Stimulated activated CD4-positive, alpha-beta T cell treated with anti-CD3 and anti-CD28 coated beads, TNF-alpha, amount 100 ng/mL, for 4 hours (primary cell): ENCODE data around the gene ACTA1.
"Not testable (repeated sequence)": the region's sequence is repeated elsewhere in the genome, so short reads cannot be mapped to it uniquely, and the experiment has no call there.

ENCODE experiments used
- DNase-seq, 3 experiments: peaks; one replicate each; pipeline ENCODE4 v3.0.0-alpha.2; 2020; ENCODE audit warnings: low read depth in 3 of 3

Gene ACTA1

GRCh38 chr1:229409616-229410369 lies 24.1 kb downstream of the ACTA1 start:
- no peak for DNase-seq

DNA sequence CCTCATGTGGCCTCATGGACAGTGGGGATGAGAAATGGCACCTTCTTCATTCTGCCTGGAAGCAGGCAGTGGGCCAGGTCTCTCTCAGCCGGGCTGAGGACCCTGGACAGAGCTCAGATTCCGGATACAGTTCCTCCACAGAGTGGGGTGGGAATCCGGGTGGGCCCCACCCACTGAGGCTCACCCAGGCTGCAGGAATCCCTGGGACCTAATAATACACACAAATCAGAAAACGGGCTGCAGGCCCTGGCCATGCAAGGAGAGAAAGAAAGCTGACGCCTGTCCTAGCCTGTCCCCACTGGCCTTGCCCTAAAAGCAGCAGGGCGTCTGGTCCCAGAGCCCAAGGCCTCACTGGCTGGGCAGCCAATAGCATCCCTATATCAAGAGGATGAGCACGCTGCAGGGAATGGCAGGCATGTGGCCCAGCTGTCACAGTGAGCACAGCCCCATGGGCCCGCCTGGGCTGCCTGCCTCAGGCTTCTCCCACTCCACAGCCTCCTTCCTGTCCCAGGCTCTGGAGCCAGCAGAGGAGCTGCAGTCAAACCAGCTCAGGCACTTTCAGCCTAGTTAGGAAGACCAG lies 25.3 kb downstream of the ACTA1 start:
- no peak for DNase-seq

DNA sequence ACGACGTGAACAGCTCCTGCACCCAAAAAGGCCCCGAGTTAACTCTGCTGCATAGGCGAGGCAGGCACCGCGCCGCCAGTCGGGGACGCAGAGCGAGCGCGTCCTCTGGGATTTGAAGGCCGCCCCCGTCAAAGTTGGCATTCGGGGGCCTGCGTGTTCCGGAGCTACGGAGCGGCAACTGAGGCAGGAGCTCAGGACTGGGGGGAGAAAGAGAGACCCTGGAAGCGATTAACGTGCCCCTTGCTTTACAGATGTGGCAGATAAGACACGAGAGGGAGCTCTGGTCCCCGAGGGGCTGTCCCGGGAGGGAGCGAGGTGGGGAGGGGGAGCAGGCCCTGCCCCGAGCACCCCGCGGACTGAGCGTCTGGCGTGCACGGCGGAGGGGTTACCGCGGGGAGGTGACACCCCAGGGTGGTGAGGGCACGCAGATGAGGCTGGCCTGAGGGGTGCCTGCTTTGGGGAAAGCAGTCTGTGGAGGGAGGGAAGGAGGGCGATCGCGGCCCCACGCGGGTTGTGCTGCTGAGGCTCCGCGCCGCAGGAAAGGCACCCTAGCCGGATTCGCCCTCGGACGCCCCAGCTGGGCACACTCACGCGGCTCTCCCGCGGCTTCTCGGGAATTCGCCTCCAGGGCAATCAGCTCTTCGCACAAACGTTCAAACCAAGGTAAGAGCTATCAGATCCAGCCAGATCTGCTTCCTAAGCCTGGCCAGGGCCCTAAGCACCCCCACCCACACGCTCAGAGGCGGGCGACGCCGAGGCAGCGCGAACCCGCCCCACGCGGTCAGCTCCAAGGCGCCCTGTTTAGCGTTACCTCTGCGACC lies 26.5 kb downstream of the ACTA1 start:
- no peak for DNase-seq

- DNase-seq, result no peak
Observed at GRCh38 chr1:229406798-229407197, 27.1 kb downstream of the ACTA1 start.

DNA sequence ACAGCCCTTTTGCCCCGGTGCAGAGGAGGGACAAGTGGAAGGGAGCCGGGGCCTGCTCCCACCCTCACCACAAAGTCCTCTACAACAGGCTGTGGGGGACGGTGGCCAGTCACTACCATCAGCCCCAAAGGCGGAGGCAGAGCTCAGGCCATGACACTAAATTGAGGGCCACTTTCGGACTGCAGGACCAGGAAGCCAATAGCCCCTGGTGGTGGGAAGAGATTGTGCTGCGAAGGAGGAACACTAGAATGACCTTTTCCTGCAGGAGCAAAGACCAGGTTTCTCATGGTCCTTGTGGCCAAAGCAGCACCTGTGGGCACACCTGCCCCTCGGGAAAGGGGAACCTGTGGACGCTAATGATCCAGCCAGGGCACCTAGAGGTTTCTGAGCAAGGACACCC lies 30.3 kb downstream of the ACTA1 start:
- no peak for DNase-seq

DNA sequence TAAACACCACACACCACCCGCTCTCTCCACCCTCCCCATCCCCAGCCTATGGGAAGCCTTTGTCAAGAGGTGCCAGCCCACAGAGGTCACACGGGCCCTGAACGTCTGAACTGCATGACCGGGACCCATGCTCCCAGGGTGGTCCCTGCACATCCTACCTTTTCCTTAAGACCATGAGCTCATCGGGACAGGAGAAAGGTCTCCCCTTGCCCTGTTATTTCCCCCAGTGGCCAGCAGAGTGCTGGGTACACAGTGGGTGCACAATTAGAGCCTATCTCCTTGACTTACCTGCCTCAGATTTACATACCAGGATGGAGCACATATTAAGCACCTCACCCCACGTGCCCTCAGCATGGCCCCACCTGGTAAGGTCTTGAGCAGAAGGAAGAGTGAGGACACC lies 30.9 kb downstream of the ACTA1 start:
- no peak for DNase-seq

DNA sequence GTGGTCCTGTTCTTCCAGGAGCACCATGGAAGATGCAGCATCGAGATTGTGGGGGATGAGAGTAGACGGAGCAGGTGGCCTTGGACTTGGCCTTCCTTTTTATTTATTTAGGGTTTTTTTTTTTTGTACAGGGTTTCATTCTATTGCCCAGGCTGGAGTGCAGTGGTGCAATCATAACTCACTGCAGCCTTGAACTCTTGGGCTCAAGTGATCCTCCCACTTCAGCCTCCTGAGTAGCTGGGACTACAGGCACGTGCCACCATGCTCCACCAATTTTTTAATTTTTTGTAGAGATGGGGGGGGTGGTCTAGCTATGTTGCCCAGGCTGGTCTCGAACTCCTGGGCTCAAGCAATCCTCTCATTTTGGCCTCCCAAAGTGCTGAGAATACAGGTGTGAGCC lies 31.6 kb downstream of the ACTA1 start:
- DNase-seq, result not testable (repeated sequence)

DNA sequence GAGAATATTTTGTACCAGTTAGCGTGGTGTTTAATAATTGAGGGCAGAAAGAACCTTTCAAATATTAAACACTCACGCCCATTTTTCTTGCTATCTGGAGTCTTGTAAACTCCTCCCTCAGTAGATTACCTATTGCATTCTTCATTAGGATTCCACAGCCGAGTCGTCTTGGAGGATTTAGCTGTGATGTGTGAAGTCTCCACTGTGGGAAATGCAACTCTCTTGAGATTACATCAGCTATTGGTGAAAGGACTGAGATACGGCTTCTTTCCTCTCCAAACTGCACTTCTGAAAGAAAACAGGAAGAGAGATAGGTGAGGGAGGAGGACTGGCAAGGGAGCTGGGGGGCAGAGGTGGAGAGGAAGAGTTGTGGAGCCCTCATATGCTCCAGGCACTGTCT lies 36.1 kb downstream of the ACTA1 start:
- DNase-seq, result no peak

- no peak for DNase-seq
Observed at GRCh38 chr1:229396585-229397206, 37.2 kb downstream of the ACTA1 start.

GRCh38 chr1:229394517-229394916 lies 39.4 kb downstream of the ACTA1 start:
- DNase-seq, result not testable (repeated sequence)

GRCh38 chr1:229392936-229393335 lies 41.0 kb downstream of the ACTA1 start:
- DNase-seq, result no peak

GRCh38 chr1:229390130-229390529 lies 43.8 kb downstream of the ACTA1 start:
- no peak for DNase-seq

DNA sequence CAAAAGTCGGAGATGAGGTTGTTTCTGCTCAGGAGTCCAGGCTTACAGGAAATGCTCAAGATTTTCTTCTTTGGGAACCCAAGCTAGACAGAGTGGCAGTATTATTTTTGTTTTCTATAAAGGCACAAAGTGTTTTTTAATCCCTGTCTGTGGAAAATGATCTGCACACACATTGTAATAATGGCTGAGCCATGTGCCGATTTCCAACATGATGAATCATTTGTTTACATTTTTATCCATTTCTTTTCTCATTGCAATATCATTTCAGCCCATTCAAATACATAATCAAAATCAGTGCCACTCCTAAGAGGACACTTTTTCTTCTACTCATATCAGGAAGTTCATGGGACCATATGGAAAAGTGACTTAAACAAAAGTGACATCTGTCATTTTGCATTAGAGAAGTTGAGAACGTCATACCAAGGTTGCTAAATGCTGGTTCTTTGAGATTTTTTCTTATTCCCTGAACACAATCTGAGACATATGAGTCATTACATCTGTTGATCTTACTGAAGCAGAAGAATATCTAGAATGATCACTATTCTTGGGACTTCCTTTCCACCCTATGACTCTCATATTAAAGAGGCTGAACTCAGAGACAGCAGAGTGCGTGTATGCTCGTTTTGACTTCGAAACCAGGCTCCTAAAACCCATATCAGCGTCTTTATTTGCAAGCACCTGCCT lies 44.9 kb downstream of the ACTA1 start:
- no peak for DNase-seq

- DNase-seq, result no peak
Observed at GRCh38 chr1:229385853-229386456, 47.9 kb downstream of the ACTA1 start.

GRCh38 chr1:229384822-229385221 lies 49.1 kb downstream of the ACTA1 start:
- DNase-seq, result no peak

DNA sequence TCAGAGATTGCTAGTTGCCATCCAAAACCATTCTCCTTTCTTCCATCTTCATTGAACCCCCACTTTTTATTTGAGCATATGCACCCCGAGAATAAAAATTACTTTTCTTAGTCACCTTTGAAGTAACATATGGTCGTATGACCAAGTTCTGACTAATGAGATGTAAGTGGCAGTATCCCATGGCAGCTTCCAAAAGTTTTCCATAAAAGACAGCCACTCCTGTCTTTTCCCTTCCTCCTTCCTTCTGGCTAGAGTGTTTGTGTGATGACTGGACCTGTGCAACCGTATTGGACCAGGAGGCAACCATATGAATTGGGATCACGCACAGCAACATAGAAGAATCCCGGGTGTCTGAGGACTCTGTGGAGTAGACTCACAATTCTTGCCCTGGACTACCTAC lies 49.9 kb downstream of the ACTA1 start:
- DNase-seq, result no peak

- no peak for DNase-seq
Observed at GRCh38 chr1:229383188-229383587, 50.7 kb downstream of the ACTA1 start.
